ENCODE results near the gene CREB3.

The CREB3 gene

GRCh38 chr9:35702696-35703095 lies 29.8 kb upstream of the CREB3 start:
- DNase-seq (no peak), ATAC-seq (ENCODE audit: insufficient read depth, low read depth) (no peak)
- no peaks in the 10 kb centered on the region for H3K79me2 ChIP-seq (ENCODE audit: insufficient read depth, low read length)
- H3K27me3 ChIP-seq (ENCODE audit: insufficient read depth, low read length, poor library complexity): no peaks in the 10 kb centered on the region
- H4K20me1 ChIP-seq (ENCODE audit: insufficient read depth, low read length): no peaks in the 10 kb centered on the region
- H3K9me3 ChIP-seq (ENCODE audit: insufficient read depth, low read length, severe bottlenecking): no peaks in the 10 kb centered on the region
- H3K4me1 ChIP-seq (ENCODE audit: insufficient read depth, low read length): no peaks in the 10 kb centered on the region
- peaks cover 98% of the 10 kb centered on the region for H3K36me3 ChIP-seq (ENCODE audit: insufficient read depth, low read length)
- no peak overlapping the region for H3K27ac ChIP-seq (ENCODE audit: low read length)
- H3K9ac ChIP-seq (ENCODE audit: low read depth, low read length): no peak overlapping the region
- H3K4me3 ChIP-seq (ENCODE audit: low read depth in 1 of 2, low read length in 2 of 2): no peak overlapping the region
- TF ChIP-seq EZH2 (IDR thresholded peaks at IDR 0.05; ENCODE audit: borderline replicate concordance, low read depth, low read length, severe bottlenecking) (no peak), CTCF (IDR thresholded peaks at IDR 0.05; ENCODE audit: borderline replicate concordance, extremely low read depth, low read length, poor library complexity, severe bottlenecking) (no peak)
- no peak overlapping the region for H3K4me2 ChIP-seq (ENCODE audit: insufficient read depth, low read length)
- H2AFZ ChIP-seq (ENCODE audit: low read depth, low read length): no peak overlapping the region

- H3K36me3 ChIP-seq (ENCODE audit: insufficient read depth, low read length): peaks cover 96% of the 10 kb centered on the region
- no peak for DNase-seq
- H4K20me1 ChIP-seq (ENCODE audit: insufficient read depth, low read length): no peaks in the 10 kb centered on the region
- no peak overlapping the region for H2AFZ ChIP-seq (ENCODE audit: low read depth, low read length)
- no peaks in the 10 kb centered on the region for H3K27me3 ChIP-seq (ENCODE audit: insufficient read depth, low read length, poor library complexity)
- no peaks in the 10 kb centered on the region for H3K9me3 ChIP-seq (ENCODE audit: insufficient read depth, low read length, severe bottlenecking)
- no peak overlapping the region for H3K4me3 ChIP-seq (ENCODE audit: low read depth in 1 of 2, low read length in 2 of 2)
- no peak overlapping the region for H3K9ac ChIP-seq (ENCODE audit: low read depth, low read length)
- H3K27ac ChIP-seq (ENCODE audit: low read length): no peak overlapping the region
- ATAC-seq (ENCODE audit: insufficient read depth, low read depth): no peak
- TF ChIP-seq EZH2 (IDR thresholded peaks at IDR 0.05; ENCODE audit: borderline replicate concordance, low read depth, low read length, severe bottlenecking): no peak
- no peak for TF ChIP-seq CTCF (IDR thresholded peaks at IDR 0.05; ENCODE audit: borderline replicate concordance, extremely low read depth, low read length, poor library complexity, severe bottlenecking)
- H3K4me1 ChIP-seq (ENCODE audit: insufficient read depth, low read length): no peaks in the 10 kb centered on the region
- H3K79me2 ChIP-seq (ENCODE audit: insufficient read depth, low read length): no peaks in the 10 kb centered on the region
- H3K4me2 ChIP-seq (ENCODE audit: insufficient read depth, low read length): no peak overlapping the region
Measured at GRCh38 chr9:35703906-35704672, 28.4 kb upstream of the CREB3 start.

- Histone ChIP-seq H3K9me3 (ENCODE audit: insufficient read depth, low read length, severe bottlenecking) (no peaks in the 10 kb centered on the region), H3K4me3 (ENCODE audit: low read depth in 1 of 2, low read length in 2 of 2) (no peak overlapping the region), H3K9ac (ENCODE audit: low read depth, low read length) (no peak overlapping the region), H4K20me1 (ENCODE audit: insufficient read depth, low read length) (no peaks in the 10 kb centered on the region), H3K27me3 (ENCODE audit: insufficient read depth, low read length, poor library complexity) (no peaks in the 10 kb centered on the region), H3K4me2 (ENCODE audit: insufficient read depth, low read length) (no peak overlapping the region), H3K27ac (ENCODE audit: low read length) (no peak overlapping the region), H3K79me2 (ENCODE audit: insufficient read depth, low read length) (no peaks in the 10 kb centered on the region), H2AFZ (ENCODE audit: low read depth, low read length) (no peak overlapping the region), H3K36me3 (ENCODE audit: insufficient read depth, low read length) (peaks cover 86% of the 10 kb centered on the region), H3K4me1 (ENCODE audit: insufficient read depth, low read length) (no peaks in the 10 kb centered on the region)
- no peak for TF ChIP-seq CTCF (IDR thresholded peaks at IDR 0.05; ENCODE audit: borderline replicate concordance, extremely low read depth, low read length, poor library complexity, severe bottlenecking)
- TF ChIP-seq EZH2 (IDR thresholded peaks at IDR 0.05; ENCODE audit: borderline replicate concordance, low read depth, low read length, severe bottlenecking): no peak
- ATAC-seq (ENCODE audit: insufficient read depth, low read depth): no peak
- no peak for DNase-seq
Measured at GRCh38 chr9:35705372-35705771, 27.1 kb upstream of the CREB3 start.

Data from DND-41 (cell line).